Stimulated activated CD4-positive, alpha-beta T cell treated with anti-CD3 and anti-CD28 coated beads, Interleukin-15, amount 100 ng/mL, for 24 hours (primary cell): ENCODE data around the gene CLDN7.
"Not testable (repeated sequence)": the region's sequence is repeated elsewhere in the genome, so short reads cannot be mapped to it uniquely, and the experiment has no call there.

ENCODE experiments used
- DNase-seq: peaks from one replicate; pipeline ENCODE4 v3.0.0-alpha.2; 2020

The CLDN7 gene

DNA sequence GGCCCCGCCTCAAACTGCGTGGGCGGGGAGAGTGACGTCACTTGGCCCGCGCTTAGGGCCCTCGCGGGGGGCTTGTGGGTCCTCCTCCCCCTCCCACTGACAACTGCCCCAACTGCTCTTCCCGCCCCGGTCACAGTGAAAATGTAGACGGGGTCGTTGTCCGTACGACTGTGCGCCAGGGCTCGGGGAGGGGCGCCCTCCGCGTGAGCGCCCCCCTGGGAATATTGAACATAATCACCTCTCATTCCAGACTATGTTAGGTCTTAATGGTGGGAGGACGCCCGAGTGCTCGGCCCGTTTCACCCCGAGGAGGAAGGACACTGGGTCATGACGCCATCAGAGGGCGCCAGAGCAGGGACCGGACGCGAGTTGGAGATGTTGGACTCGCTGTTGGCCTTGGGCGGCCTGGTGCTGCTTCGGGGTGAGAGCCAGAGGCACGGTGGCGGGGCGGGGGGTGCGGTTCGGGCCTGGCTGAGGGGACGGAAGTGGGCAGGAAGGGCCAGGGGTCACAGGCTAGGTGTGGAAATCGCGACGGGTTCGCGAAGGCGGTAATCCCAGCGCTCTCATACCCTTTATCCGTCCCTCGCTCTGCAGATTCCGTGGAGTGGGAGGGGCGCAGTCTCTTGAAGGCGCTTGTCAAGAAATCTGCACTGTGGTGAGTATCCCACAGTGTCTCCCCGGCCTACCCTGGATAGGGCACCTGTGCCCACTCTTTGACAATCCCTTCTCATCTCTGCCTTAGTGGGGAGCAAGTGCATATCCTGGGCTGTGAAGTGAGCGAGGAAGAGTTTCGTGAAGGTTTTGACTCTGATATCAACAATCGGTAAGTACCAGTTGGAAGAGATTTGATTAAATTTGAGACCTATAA is 9.9 kb downstream of the CLDN7 start, which contains the start of gene ELP5:
Gene ELP5 (plus strand): TSS at position 40 of the 868 bp plus-strand sequence. CDS start 336 bp downstream, at position 376.
- DNase-seq, result peak; percentile 95

- DNase-seq, result peak; percentile 98
Measured at GRCh38 chr17:7251661-7252175, 10.6 kb downstream of the CLDN7 start, which contains the start of gene CTDNEP1. Gene CTDNEP1 (minus strand): TSS chr17:7251734. CDS start chr17:7251296, 438 bp downstream.

DNA sequence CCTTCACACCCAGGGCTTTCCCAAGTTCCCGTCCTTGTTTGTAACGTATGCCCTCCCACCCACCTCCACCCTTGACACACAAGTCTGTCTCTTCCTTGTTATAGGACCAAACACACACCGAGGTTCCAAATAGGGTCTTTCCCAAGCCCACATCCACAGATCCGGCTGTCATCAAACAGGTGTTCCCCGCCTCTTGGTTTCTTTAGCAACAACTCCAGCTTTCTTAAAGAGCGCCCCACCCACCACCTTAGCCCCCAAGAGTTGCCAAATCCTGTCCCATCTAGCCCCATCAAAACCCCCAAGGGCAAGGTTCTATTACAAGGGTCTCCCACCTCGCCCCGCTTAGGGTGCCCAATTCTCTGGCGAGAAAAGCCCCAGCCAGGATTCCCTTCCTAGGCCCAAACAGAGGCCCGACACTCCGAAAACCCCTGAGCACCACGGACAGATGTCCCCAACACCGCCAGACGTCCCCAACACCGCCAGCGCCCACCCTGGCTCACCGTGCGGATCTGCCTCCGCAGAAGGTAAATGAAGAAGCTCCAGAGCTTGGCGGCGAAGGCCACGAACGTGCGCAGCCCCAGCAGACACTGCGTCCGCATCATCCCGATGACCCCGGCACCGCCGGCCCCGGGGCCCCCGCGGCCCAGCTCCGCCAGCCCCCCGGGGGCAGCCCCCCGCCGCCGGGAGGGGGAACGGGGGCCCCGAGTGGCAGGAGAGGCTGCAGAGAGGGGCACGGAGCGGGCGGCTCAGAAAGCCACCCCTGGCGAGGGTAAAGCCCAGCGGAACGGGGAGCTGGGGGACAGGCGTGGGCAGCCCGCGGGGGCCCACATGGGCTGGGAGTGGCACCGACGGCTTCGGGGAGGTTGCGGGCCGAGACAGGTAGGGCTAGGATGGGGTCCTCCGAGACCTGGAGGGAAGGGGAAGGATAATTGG is 11.3 kb downstream of the CLDN7 start:
- no peak for DNase-seq

DNA sequence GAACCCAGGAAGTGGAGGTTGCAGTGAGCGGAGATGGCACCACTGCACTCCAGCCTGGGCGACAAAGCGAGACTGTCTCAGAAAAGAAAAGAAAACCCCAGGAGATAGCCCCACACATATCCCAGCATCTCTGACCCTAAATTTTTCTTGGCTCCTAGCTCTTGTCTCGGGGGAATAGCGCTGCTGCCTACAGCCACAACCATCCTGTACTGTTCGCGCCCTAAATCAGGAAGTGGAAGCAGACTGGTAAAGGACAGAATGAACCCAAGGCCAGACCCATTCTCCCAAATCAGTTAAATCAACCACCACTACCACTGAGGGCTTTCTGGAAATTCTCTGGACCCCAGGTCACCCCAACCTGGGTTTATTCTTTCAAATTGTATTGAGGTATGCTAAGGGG is 12.4 kb downstream of the CLDN7 start:
- no peak for DNase-seq

- no peak for DNase-seq
Measured at GRCh38 chr17:7249214-7249613, 13.1 kb downstream of the CLDN7 start.

DNA sequence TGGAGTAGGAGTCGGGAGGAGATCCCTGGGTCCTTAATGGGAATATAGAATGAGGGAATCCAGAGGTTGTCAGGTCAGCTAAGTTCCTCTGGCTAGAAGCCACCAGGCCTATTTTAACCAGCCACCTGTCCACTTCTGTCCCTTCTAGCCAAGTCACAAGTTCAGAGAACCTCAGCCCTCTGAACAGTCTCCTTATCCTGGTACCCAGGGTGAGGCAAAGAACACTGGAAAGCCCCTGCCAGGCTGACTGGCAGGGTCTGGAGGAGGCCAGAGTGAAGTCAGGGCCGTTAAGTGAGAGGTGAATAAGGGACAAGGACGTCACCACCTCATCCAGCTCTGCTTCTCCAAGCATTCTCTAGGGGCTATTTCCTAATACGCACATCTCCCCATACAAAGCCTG is 13.5 kb downstream of the CLDN7 start:
- DNase-seq, result no peak

DNA sequence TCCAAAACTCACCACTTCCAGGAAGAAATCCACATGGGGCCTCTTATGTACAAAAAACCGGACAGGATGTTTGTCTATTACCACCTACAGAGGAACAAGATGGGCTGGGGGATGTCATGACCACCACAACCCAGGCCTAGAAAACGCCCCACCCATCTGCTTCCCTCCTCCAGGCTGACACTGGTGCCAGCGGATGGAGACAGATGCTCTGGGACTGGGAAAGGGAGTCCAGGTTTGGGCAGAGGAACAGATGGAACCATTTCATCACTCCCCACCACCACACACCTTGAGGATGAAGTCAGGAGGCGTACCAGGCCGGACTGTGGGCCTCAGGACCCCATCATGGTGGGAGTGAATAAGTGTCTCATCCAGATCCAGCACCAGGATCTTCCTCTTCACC is 15.5 kb downstream of the CLDN7 start:
- no peak for DNase-seq

- DNase-seq, result not testable (repeated sequence)
Measured at GRCh38 chr17:7243838-7244237, 18.4 kb downstream of the CLDN7 start.

DNA sequence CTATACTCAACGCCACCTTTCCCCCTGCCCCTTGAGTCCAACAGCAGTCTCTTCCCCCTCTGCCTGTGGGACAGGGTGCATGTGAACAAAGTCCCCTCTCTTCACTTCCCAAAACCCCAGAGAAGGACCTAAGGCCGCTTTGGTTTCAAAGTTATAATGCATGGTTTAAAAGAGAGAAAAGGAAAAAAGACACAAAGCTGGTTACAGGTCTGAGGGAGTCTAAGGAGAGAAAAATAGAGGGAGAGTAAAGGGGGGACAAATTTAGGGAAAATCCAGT is 18.9 kb downstream of the CLDN7 start:
- DNase-seq, result no peak

DNA sequence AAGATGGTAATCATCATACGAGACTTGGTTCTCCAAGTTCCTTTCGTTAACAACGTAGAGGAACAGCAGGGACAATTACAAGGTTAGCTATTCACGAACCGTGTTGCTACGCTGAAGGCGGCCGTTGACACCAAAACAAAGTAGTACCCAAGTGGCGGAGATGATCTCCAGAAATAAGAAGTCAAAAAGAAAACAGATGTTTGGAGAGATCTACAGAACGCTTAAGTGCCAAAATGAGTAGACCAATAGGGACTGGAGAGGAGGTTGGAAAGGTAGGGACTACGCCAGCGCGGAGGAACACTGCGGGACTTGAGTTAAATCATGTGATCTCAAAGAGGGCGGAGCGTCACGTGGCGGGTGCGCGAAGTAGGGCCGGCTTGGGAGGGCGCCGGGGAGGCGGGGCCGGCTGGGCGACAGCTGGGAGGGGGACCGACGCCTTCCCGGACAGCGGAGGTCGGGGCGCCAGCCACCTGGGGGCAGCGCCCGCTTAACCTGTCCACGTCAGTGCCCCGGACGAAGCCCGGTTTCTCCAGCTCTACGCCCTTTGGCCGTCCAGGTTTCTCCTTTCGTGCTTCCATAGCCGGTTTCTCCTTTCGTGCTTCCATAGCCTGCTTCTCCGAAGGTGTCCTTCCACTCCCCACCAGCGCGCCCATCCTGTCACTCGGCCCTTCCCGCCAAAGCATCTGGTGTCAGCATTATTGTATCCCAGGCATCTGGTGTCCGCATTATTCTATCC is 19.4 kb downstream of the CLDN7 start:
- DNase-seq, result peak; percentile 94

DNA sequence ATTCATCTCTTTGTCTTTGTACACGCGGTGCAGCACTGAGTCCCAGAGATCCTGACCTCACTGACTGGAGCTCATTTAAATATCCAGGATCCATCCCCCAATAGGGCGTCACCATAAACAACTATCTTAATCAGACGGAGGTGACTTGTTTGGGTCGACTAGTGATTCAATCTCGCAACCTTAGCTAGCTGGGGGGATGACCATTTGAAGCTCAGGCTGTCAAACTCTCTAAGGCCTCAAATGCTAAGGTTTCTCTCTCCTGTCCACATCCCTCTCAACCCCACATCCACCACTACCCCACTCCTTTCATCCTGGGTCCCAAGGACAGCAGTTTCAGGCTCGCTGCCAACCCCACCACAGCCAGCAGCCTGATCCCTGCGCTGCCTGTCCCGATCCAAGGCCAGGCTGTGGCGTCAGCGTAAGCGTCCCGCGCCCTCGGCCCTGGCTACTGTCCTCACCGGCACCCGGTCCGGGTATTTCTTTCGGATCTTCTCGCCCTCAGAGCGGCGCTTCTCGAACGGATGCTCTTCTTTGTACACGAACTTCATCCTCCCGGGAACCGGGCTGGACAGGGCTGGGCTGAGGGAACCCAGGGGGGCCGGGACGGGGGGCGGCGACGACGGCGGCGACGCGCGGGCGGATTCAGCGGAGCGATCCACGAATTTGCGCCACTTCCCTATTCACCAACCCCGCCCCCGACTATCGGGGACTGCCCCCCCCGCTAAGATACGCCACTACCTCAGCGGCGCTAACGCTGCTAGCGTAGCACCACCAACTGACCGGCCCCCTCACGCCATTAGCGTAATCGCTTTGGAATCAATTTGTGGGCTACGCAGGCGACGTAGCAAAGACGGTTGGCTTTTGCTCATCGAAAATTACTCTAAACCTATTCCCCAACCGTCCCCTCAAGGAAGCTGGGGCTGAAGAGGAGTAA is 20.2 kb downstream of the CLDN7 start, which contains the start of gene GABARAP:
Gene GABARAP (minus strand): TSS at position 667 of the 934 bp plus-strand sequence. CDS start 119 bp downstream, at position 548.
- peak; percentile 93 for DNase-seq

- DNase-seq, result no peak
Measured at GRCh38 chr17:7241090-7241733, 21.1 kb downstream of the CLDN7 start.

GRCh38 chr17:7240375-7240774 is 21.9 kb downstream of the CLDN7 start:
- no peak for DNase-seq

DNA sequence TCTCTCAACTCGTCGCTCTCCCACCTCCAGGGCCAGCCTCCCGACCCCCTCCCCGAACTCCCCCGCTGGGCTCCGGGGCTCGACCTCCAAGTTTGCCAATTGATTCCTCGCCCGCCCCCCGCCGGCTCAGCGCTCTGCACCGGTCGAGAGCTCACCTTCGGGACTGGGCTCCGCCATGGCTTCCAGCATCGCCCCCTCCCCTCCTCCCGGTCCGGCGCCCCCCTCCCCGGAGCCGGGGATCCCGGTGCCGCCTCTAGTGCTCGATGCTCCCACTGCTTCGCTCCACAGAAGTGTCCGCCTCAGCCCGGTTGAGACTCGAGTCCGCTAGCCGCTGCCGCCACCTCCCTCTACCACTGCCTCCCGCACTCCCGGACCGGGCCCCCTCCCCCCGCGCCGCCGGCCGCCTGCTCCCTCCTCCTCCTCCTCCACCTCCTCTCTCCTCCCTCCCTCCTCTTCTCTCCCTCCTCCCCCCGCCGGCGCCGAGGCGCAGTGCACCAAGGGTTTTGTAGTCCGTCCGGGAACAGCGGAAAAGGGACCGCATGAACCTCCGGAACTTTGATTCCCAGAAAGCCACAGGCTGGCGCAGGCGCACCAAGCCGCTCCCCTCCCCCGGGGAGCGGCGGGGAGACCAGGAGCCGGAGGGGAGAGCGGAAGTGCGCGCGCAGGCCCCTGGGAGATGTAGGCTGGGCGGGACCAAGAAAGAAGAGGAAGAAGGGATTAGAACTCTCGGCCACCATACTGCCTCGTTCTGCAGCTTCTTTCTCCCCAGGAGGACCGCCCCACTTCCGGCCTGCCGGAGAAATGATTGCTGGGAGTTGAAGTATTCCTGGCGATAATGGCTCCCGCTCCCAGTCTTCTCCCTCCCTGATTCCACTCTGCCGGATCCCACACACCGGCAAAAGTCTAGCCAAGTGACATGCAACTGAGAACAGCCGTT is 22.9 kb downstream of the CLDN7 start, which contains the start of gene PHF23:
Gene PHF23 (minus strand): TSS at position 367 of the 937 bp plus-strand sequence. CDS start 178 bp downstream, at position 189.
- DNase-seq, result peak; percentile 98

DNA sequence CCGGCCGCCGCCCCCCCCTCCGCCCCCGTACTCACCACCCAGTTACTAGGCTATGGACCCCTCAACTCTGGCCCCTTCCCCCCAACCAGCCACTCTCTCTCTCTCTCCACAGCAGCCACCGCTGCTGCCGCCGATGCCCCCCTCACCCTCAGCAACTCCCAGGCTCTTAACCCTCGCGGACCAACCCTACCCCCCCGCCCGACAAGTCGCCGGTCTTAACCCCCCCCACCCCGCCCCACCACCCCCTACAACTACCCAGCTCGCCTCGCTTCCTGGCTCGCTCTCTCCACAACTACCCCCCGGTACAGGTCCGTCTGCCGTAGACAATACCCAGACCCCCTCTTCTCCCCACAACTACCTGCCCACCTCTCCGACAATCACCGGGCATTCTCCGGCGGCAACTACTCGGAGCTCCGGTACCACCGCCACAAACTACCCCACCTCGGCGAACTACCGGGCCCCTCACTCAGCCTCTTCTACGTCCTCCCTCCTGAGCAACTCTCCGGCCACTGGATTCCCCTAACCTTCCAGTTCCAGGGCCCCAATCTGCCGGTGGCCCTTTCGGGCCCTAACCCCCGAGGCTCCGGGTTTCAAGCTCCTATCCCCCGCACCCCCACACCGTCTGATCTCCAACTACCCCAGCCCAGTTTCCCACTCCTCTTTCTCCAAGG is 23.7 kb downstream of the CLDN7 start:
- DNase-seq, result peak; percentile 32

- peak; percentile 92 for DNase-seq
Measured at GRCh38 chr17:7237761-7238419, 24.4 kb downstream of the CLDN7 start.

- no peak for DNase-seq
Measured at GRCh38 chr17:7237266-7237760, 25.0 kb downstream of the CLDN7 start.

GRCh38 chr17:7236808-7237207 is 25.5 kb downstream of the CLDN7 start:
- no peak for DNase-seq
